Upper lobe of left lung (tissue), 6 donors: ENCODE results near the gene AKNA. TPM values are rescaled to one million over a fixed set of nuclear protein-coding genes. Genes with fewer than 3 reads are reported as not detected.

Source experiments
- ATAC-seq, 2 donors: fragments of 200-7000 bp; cut with Tn5 transposase; one replicate each; pipeline ENCODE4 v1.9.1; 2022; ENCODE audit warnings: mild to moderate bottlenecking in 2 of 2, moderate library complexity in 2 of 2; ENCODE audit not compliant: low FRiP score in 2 of 2
- DNase-seq, 2 donors: peaks; one replicate each; pipeline ENCODE4 v3.0.0-alpha.2; 2019 to 2020
- H3K27ac ChIP-seq, 4 donors: fragments of 200-600 bp; sonication (generic); one replicate each; pipeline ENCODE4 v1.5.1; 2016 to 2019
- H3K27me3 ChIP-seq, 4 donors: fragments of 200-600 bp; sonication (generic); one replicate each; pipeline ENCODE4 v1.5.1; 2017 to 2019
- H3K36me3 ChIP-seq, 4 donors: fragments of 200-600 bp; sonication (generic); one replicate each; pipeline ENCODE4 v1.5.1; 2016 to 2019
- H3K4me1 ChIP-seq, 4 donors: fragments of 200-600 bp; sonication (generic); one replicate each; pipeline ENCODE4 v1.5.1; 2018 to 2019
- H3K4me3 ChIP-seq, 4 donors: fragments of 200-600 bp; sonication (generic); one replicate each; pipeline ENCODE4 v1.5.1; 2017 to 2019; ENCODE audit warnings: mild to moderate bottlenecking in 2 of 4, moderate library complexity in 1 of 4
- H3K9me3 ChIP-seq, 4 donors: fragments of 200-600 bp; sonication (generic); one replicate each; pipeline ENCODE4 v1.5.1; 2018 to 2019
- EP300 ChIP-seq, 4 donors: sonication (generic); formaldehyde crosslinking; IDR thresholded peaks; one replicate each; pipeline ENCODE4 v1.5.1; 2017; ENCODE audit warnings: antibody characterized with exemption in 4 of 4, control low read depth in 2 of 4
- POLR2A ChIP-seq, 4 donors: fragments of 450-650 bp; IDR thresholded peaks; one replicate each; pipeline ENCODE4 v1.5.1; 2016 to 2017; ENCODE audit warnings: antibody characterized with exemption in 4 of 4, mild to moderate bottlenecking in 2 of 4
- POLR2AphosphoS5 ChIP-seq, 2 donors: sonication (generic); formaldehyde crosslinking; IDR thresholded peaks; one replicate each; pipeline ENCODE4 v1.5.1; 2017; ENCODE audit warnings: antibody characterized with exemption in 2 of 2
- WGBS, 2 donors: methylation state at CpG; one replicate each; pipeline ENCODE4 v1.1.5; 2017 to 2018; 5-methylcytosine and 5-hydroxymethylcytosine counted together
- total RNA-seq, 6 donors: library from RNA; depleted of rRNA in 4 of 6; stranded (reverse); fragments of >200 nt in 4 of 6; gene quantifications; one replicate each; pipeline versions ENCODE4 v1.1.0 to v1.2.1, GENCODE V29; 2016 to 2021
- TF ChIP-seq, protein P1 (sequence below), 6 experiments: fragments of 450-650 bp in 4 of 6; fragments of 200-600 bp in 2 of 6; sonication (generic) in 2 of 6; IDR thresholded peaks; one replicate each; pipeline ENCODE4 v1.5.1; 2016 to 2019; ENCODE audit warnings: antibody characterized with exemption in 6 of 6
- donor health status: DM: no; HTN: no; CAD: no; lungs with moderate emphysema.
- donor health status: DM: no; HTN: yes; CAD: no; lungs with severe emphysema.

The AKNA gene
- total RNA-seq, 6 donors from 2014 or later = 38.3 to 152 (median 61.5) TPM

DNA sequence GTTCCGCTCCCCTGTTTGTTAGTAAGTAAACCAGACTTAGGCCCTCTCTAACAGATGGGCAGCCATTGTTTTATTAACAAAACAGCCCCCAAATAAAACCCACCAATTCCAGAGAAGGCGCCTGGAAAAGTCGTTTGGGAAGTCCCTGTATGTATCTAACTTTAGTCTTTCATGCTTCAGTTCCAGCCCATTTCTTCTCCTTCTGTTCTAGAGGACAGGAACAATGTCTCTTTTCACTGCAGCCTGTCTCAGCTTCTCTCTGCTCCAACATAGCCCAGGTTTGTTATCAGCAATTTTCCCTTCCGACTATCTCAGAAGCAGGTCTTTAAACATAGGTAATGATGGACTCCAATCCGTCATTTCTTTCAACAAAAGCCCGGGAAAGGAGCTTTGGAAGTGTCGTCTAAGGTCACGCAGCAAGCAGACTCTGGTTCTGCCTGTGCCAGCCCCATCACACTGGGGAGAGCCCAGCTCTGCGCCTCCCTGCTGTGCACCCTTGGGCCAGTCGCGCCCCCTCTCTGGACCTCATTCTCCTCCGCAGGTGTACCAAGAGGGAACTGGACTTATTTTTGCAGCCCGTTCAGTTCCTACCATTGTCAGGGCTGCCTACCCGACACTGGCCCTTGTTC is 9.6 kb upstream of the AKNA start:
- H3K36me3 ChIP-seq = no peaks in the 10 kb centered on the region
- 21 to 26% methylated on average over 13 to 14 of the region's 14 CpGs for WGBS, 2 donors
- H3K4me3 ChIP-seq = peak overlapping the region; percentile 82 to 89 (median 82)
- H3K27me3 ChIP-seq = no peaks in the 10 kb centered on the region
- H3K9me3 ChIP-seq = no peaks in the 10 kb centered on the region
- DNase-seq (no peak), ATAC-seq (no peak)
- TF ChIP-seq, protein P1, sequence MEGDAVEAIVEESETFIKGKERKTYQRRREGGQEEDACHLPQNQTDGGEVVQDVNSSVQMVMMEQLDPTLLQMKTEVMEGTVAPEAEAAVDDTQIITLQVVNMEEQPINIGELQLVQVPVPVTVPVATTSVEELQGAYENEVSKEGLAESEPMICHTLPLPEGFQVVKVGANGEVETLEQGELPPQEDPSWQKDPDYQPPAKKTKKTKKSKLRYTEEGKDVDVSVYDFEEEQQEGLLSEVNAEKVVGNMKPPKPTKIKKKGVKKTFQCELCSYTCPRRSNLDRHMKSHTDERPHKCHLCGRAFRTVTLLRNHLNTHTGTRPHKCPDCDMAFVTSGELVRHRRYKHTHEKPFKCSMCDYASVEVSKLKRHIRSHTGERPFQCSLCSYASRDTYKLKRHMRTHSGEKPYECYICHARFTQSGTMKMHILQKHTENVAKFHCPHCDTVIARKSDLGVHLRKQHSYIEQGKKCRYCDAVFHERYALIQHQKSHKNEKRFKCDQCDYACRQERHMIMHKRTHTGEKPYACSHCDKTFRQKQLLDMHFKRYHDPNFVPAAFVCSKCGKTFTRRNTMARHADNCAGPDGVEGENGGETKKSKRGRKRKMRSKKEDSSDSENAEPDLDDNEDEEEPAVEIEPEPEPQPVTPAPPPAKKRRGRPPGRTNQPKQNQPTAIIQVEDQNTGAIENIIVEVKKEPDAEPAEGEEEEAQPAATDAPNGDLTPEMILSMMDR (IDR thresholded peaks at IDR 0.05) = no peak
- peak in 1 of 2 donors; percentile 15 for TF ChIP-seq POLR2AphosphoS5 (IDR thresholded peaks at IDR 0.05)
- TF ChIP-seq POLR2A (IDR thresholded peaks at IDR 0.05) = no peak
- H3K4me1 ChIP-seq = peaks cover 27 to 59% (median 43%) of the 10 kb centered on the region in 4 donors
- peak overlapping the region; percentile 89 to 95 (median 90) for H3K27ac ChIP-seq

DNA sequence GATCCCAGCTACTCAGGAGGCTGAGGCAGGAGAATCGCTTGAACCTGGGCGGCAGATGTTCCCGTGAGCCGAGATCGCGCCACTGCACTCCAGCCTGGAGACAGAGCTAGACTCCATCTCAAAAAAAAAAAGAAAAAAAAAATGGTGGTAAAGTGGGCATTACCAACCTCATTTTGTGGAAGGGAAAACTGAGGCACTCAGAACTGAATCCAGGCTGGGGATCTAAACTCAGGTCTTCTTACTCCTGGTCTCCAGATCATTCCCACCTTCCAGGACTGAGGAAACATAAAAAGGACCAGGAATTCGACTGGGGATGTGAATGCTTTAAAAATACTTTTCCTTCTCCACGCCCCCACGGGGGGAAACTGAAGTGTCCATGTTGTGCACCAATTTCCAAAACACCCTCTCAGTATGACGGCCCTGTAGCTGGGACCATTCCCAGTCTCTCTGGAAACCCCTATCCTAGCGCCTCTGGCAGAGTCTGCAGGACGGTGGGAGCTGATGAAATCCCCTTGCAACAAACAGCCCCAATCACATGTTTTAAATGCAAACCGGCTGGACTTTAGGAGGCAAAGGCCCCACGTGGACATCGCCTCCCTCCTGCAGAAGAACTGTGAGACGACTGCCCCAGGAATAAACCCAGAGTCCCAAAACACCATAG is 8.9 kb upstream of the AKNA start:
- no peaks in the 10 kb centered on the region for H3K27me3 ChIP-seq
- H3K27ac ChIP-seq = peak overlapping the region; percentile 89 to 95 (median 90)
- TF ChIP-seq POLR2AphosphoS5 (IDR thresholded peaks at IDR 0.05) = peak; percentile 28 to 36
- TF ChIP-seq, protein P1 (IDR thresholded peaks at IDR 0.05) = no peak
- peaks cover 32 to 66% (median 47%) of the 10 kb centered on the region in 4 donors for H3K4me1 ChIP-seq
- no peaks in the 10 kb centered on the region for H3K9me3 ChIP-seq
- 59 to 63% methylated on average over 16 of the region's 16 CpGs for WGBS, 2 donors
- DNase-seq (peak in 1 of 2 donors; percentile 56), ATAC-seq (no peak)
- H3K4me3 ChIP-seq = peak overlapping the region in 3 of 4 donors; percentile 82 to 89 (median 82)
- H3K36me3 ChIP-seq = no peaks in the 10 kb centered on the region

DNA sequence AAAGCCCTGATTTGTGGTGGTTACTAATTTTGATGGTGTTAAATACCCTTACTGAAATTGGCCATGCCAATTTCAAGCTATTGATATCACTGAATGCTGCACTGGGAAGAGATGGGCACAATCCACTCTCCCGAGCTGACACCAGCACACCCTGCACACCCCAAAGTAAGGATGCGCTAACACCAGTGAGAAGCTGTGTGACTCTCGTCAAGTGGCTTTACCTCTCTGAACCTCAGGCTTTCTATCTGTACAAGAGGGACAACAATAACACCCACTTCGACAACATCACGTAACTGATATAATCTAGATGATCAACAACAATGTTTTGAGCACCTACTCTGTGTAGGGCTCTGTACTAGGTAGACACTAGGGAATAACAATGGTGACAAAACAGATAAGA is 8.0 kb upstream of the AKNA start:
- peaks cover 35 to 71% (median 47%) of the 10 kb centered on the region in 4 donors for H3K4me1 ChIP-seq
- no peak overlapping the region for H3K4me3 ChIP-seq
- peak overlapping the region in 3 of 4 donors; percentile 4 to 91 (median 68) for H3K27ac ChIP-seq

DNA sequence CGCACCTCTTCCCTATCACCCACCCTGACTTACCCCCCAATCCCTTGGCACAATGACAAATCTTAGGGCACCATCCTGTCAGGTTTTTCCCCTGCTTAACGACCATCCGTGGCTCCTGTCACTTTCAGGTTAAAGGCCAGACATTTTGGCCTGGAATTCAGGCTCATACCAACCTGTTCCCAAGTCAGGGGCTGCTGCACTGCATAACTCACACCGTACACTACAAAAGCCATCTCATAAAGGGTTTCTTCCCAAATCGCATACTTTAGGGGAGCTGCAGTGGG is 7.5 kb upstream of the AKNA start:
- ATAC-seq (no peak), DNase-seq (no peak)
- Histone ChIP-seq H3K27ac (peak overlapping the region; percentile 47 to 91 (median 73)), H3K27me3 (no peaks in the 10 kb centered on the region), H3K9me3 (no peaks in the 10 kb centered on the region), H3K4me3 (no peak overlapping the region), H3K36me3 (no peaks in the 10 kb centered on the region), H3K4me1 (peaks cover 40 to 76% (median 50%) of the 10 kb centered on the region in 4 donors)
- TF ChIP-seq POLR2AphosphoS5 (IDR thresholded peaks at IDR 0.05) (no peak), EP300 (IDR thresholded peaks at IDR 0.05) (no peak), POLR2A (IDR thresholded peaks at IDR 0.05) (no peak)
- TF ChIP-seq, protein P1 (IDR thresholded peaks at IDR 0.05) = no peak
- 31 to 59% methylated on average over 5 of the region's 5 CpGs for WGBS, 2 donors

More for the DNA sequence above, 8.0 kb upstream of the AKNA start:
- TF ChIP-seq POLR2A (IDR thresholded peaks at IDR 0.05) = no peak
- TF ChIP-seq EP300 (IDR thresholded peaks at IDR 0.05) = no peak
- no peak for TF ChIP-seq POLR2AphosphoS5 (IDR thresholded peaks at IDR 0.05)
- TF ChIP-seq, protein P1 (IDR thresholded peaks at IDR 0.05) = no peak
- Histone ChIP-seq H3K36me3 (no peaks in the 10 kb centered on the region), H3K27me3 (no peaks in the 10 kb centered on the region), H3K9me3 (no peaks in the 10 kb centered on the region)
- ATAC-seq = no peak
- WGBS, 2 donors = 91 to 98% methylated on average over 5 of the region's 5 CpGs
- no peak for DNase-seq
